Kidney (tissue), 14 donors: ENCODE data around the gene ILKAP. TPM values are rescaled to one million over a fixed set of nuclear protein-coding genes. Genes with fewer than 3 reads are reported as not detected.

Source experiments
- DNase-seq, 5 donors: peaks; one replicate each; pipeline ENCODE4 v3.0.0-alpha.2; 2013 to 2020
- FAIRE-seq: peaks from 2 replicates; lab custom pipeline; 2012; peaks lifted over from hg19 to GRCh38; lab: Jason Lieb, UNC
- H3K27ac ChIP-seq, 2 donors: one replicate each; pipeline ENCODE4 v1.7.0; 2013; ENCODE audit warnings: low read depth in 2 of 2, low read length in 2 of 2, inconsistent platforms in 1 of 2
- H3K27me3 ChIP-seq: one replicate; pipeline ENCODE4 v1.7.1; 2013; ENCODE audit warnings: low read length, inconsistent platforms; ENCODE audit not compliant: control insufficient read depth, insufficient read depth
- H3K36me3 ChIP-seq, 3 donors: one replicate each; pipeline versions ENCODE4 v1.7.0 to v1.7.1; 2013; ENCODE audit warnings: low read length in 3 of 3, control low read depth in 1 of 3, inconsistent platforms in 1 of 3; ENCODE audit not compliant: insufficient read depth in 3 of 3, control insufficient read depth in 2 of 3
- H3K4me1 ChIP-seq, 3 donors: one replicate each; pipeline versions ENCODE4 v1.7.0 to v1.7.1; 2013; ENCODE audit warnings: low read length in 3 of 3, inconsistent platforms in 1 of 3, low read depth in 1 of 3; ENCODE audit not compliant: control insufficient read depth in 2 of 3, insufficient read depth in 2 of 3
- H3K4me3 ChIP-seq, 3 donors: one replicate each; pipeline versions ENCODE4 v1.7.0 to v1.8.1; 2013; ENCODE audit warnings: low read length in 3 of 3, control low read depth in 1 of 3, inconsistent platforms in 1 of 3
- H3K9ac ChIP-seq, 3 donors: one replicate each; pipeline versions ENCODE4 v1.7.0 to v1.7.1; 2013; ENCODE audit warnings: low read length in 3 of 3, control low read depth in 1 of 3, inconsistent platforms in 1 of 3
- H3K9me3 ChIP-seq, 3 donors: one replicate each; pipeline versions ENCODE4 v1.7.0 to v1.7.1; 2013; ENCODE audit warnings: low read length in 3 of 3, control low read depth in 1 of 3, inconsistent platforms in 1 of 3; ENCODE audit not compliant: control insufficient read depth in 2 of 3, insufficient read depth in 1 of 3
- CTCF ChIP-seq: IDR thresholded peaks from 3 replicates; pipeline ENCODE4 v1.5.1; 2012; ENCODE audit warnings: mild to moderate bottlenecking, moderate library complexity, borderline replicate concordance; ENCODE audit not compliant: insufficient read depth; ENCODE audit errors: extremely low read depth
- intact Hi-C: fragments of 100-400 bp; cut with DNase I; formaldehyde crosslinking; loops from one replicate; pipeline ENCODE4 v1.11.1; 2022
- polyA plus RNA-seq: library from polyadenylated mRNA; stranded (reverse); fragments of 350-450 nt; fragmentation: Illumina TruSeq; extraction: RNeasy Lipid Tissue Mini Kit (QIAGEN cat#74804); gene quantifications from one replicate; pipeline ENCODE4 v1.2.3, GENCODE V29; 2014; ENCODE audit warnings: low read depth, low replicate concordance; ENCODE audit not compliant: insufficient read depth
- total RNA-seq: library from RNA; stranded (reverse); fragmentation: NEBNext Ultra II Directional; extraction: Animal tissue kit (Norgen Biotek cat#: 25700); gene quantifications from one replicate; pipeline ENCODE4 v1.2.1, GENCODE V29; 2021
- donor health status: control.
- donor health status: control.
- donor health status: control.
- donor health status: control.
- donor health status: control.
- donor health status: DM: yes; HTN: yes; CAD: no.
- donor health status: Normal renal cell carcinoma (clear cell type).

ILKAP gene
- total and polyA plus RNA-seq, 2 donors from 2014 or later = 38.4 to 47.7 TPM

- intact Hi-C loops = no loop called here
- FAIRE-seq = no peak
Measured at GRCh38 chr2:238203973-238204683, 633 bp upstream of the ILKAP start.

GRCh38 chr2:238202326-238203093 is 985 bp downstream of the ILKAP start:
- Histone ChIP-seq H3K9me3 (no peaks in the 10 kb centered on the region), H3K4me3 (peak overlapping the region; percentile 71 to 90 (median 88)), H3K27me3 (no peaks in the 10 kb centered on the region), H3K9ac (peak overlapping the region; percentile 45 to 93 (median 78)), H3K27ac (peak overlapping the region; percentile 52 to 70), H3K4me1 (peaks cover 0 to 16% (median 10%) of the 10 kb centered on the region in 3 donors), H3K36me3 (no peaks in the 10 kb centered on the region)
- no peak for TF ChIP-seq CTCF
- DNase-seq (no peak), FAIRE-seq (no peak)
- intact Hi-C loops = no loop called here

More at GRCh38 chr2:238203973-238204683, 633 bp upstream of the ILKAP start:
- Histone ChIP-seq H3K9ac (peak overlapping the region in 2 of 3 donors; percentile 74 to 91), H3K36me3 (no peaks in the 10 kb centered on the region), H3K9me3 (no peaks in the 10 kb centered on the region), H3K27ac (peak overlapping the region; percentile 71 to 73), H3K4me1 (peaks cover 0 to 16% (median 10%) of the 10 kb centered on the region in 3 donors), H3K4me3 (peak overlapping the region; percentile 56 to 73 (median 65)), H3K27me3 (no peaks in the 10 kb centered on the region)
- DNase-seq = peak in 1 of 5 donors; percentile 58
- no peak for TF ChIP-seq CTCF

- Histone ChIP-seq H3K4me3 (no peak overlapping the region), H3K27ac (no peak overlapping the region), H3K9me3 (no peaks in the 10 kb centered on the region), H3K9ac (no peak overlapping the region), H3K4me1 (no peaks in the 10 kb centered on the region), H3K36me3 (peaks cover 5 to 53% (median 39%) of the 10 kb centered on the region in 3 donors), H3K27me3 (no peaks in the 10 kb centered on the region)
- no peak for FAIRE-seq
- DNase-seq = no peak
- no peak for TF ChIP-seq CTCF
- intact Hi-C loops = no loop called here
Measured at GRCh38 chr2:238190445-238190844, 13.1 kb downstream of the ILKAP start.
